GM12891 (cell line): Measurements from ENCODE around the gene PPP1CB.

Experiments
- PAX5 ChIP-seq: IDR thresholded peaks from 2 replicates; pipeline ENCODE4 v1.6.1; 2011; ENCODE audit warnings: low read length, moderate library complexity, mild to moderate bottlenecking; ENCODE audit not compliant: insufficient read depth, severe bottlenecking
- POLR2A ChIP-seq: IDR thresholded peaks from 2 replicates; pipeline ENCODE4 v1.6.1; 2011; ENCODE audit warnings: low read depth, low read length, control low read depth
- POLR2AphosphoS5 ChIP-seq: IDR thresholded peaks from 2 replicates; pipeline ENCODE4 v1.6.1; 2011; ENCODE audit warnings: low read depth, low read length, control low read depth
- POU2F2 ChIP-seq: IDR thresholded peaks from 2 replicates; pipeline ENCODE4 v1.6.1; 2011; ENCODE audit warnings: low read depth, mild to moderate bottlenecking, control low read depth, low read length, moderate library complexity
- SPI1 ChIP-seq: IDR thresholded peaks from 2 replicates; pipeline ENCODE4 v1.6.1; 2011; ENCODE audit warnings: low read depth, low read length, control low read depth
- TAF1 ChIP-seq: IDR thresholded peaks from 2 replicates; pipeline ENCODE4 v1.6.1; 2011; ENCODE audit warnings: low read depth, low read length, control low read depth

- no peak for TF ChIP-seq POLR2A
- no peak for TF ChIP-seq TAF1
- TF ChIP-seq POLR2AphosphoS5, result no peak
- TF ChIP-seq PAX5, result no peak
- no peak for TF ChIP-seq POU2F2
- TF ChIP-seq SPI1, result no peak
Observed at GRCh38 chr2:28824870-28825269, 73.2 kb downstream of the PPP1CB start.
